ENCODE measurements around the gene GRAP2.
"Not testable (repeated sequence)": the region's sequence is repeated elsewhere in the genome, so short reads cannot be mapped to it uniquely, and the experiment has no call there.

The GRAP2 gene

GRCh38 chr22:39900306-39901227, at the start of gene GRAP2:
TSS of gene GRAP2 (plus strand) at chr22:39901084. CDS start at chr22:39947107, 46,023 bp downstream.
- no peak for DNase-seq (ENCODE audit: low spot score)

GRCh38 chr22:39851606-39852315, 49.1 kb upstream of the GRAP2 start:
- DNase-seq (ENCODE audit: low spot score): no peak

- DNase-seq (ENCODE audit: low spot score): no peak
Measured at GRCh38 chr22:39852799-39853198, 48.1 kb upstream of the GRAP2 start.

GRCh38 chr22:39856588-39856987, 44.3 kb upstream of the GRAP2 start:
- DNase-seq (ENCODE audit: low spot score): no peak

DNA sequence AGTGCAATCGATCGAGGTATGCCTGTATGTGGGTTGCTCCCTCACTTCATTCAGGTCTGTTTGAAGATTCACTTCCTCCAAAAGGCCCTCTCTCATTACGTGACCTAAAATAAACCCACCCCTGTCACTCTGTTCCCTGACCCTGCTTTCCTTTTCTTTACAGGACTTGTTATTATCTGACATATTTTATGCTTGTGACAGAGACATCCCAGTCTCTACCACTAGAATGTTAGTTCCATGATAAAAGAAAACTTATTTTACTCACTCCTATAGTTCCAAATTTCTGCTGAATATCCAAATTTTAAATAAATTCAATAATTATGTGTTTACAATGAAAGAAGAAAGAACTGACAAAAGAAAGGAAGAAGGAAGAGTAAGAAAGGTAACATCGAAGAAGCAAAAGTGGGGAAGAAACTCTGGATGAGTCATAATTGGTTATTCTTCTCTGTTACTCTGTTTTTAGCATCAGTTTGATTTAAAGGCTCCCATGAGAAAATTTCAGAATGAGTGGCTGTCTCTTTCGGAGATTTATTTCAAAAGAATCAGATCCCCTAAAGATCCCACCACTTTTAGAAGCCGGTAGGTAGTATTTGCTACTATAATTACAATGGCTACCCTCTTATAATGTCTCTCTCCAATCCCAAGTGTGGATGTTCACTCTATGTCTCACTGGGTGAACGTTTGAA, 40.8 kb upstream of the GRAP2 start:
- no peak for DNase-seq (ENCODE audit: low spot score)

GRCh38 chr22:39868741-39869140, 32.1 kb upstream of the GRAP2 start:
- no peak for DNase-seq (ENCODE audit: low spot score)

DNA sequence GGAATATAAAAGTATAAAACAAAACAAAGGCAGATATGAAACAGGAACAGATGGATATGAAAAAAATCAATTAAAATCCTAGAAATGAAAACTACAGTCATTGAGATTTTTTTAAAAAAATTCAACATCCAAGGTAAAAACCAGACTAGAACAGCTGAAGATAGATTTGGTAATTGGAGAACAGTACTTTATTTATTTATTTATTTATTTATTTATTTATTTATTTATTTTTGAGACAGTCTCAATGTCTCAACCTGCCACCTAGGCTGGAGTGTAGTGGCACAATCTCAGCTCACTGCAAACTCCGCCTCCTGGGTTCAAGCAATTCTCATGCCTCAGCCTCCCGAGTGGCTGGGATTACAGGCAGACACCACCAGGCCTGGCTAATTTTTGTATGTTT, 31.1 kb upstream of the GRAP2 start:
- not testable (repeated sequence) for DNase-seq (ENCODE audit: low spot score)

GRCh38 chr22:39871008-39871798, 29.7 kb upstream of the GRAP2 start:
- no peak for DNase-seq (ENCODE audit: low spot score)

GRCh38 chr22:39872548-39872947, 28.3 kb upstream of the GRAP2 start:
- DNase-seq (ENCODE audit: low spot score): no peak

DNA sequence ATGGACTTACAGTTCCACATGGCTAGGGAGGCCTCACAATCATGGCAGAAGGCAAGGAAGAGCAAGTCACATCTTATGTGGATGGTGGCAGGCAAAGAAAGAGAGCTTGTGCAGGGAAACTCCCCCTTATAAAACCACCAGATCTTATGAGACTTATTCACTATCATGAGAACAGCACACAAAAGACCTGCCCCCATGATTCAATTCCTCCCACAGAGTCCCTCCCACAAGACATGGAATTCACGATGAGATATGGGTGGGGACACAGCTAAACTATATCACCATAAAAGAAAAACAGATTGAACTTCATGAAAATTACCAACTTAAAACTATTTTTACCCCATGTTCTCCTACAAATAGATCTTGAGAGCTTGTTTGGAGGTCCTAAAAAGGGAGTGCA, 26.9 kb upstream of the GRAP2 start:
- no peak for DNase-seq (ENCODE audit: low spot score)

- DNase-seq (ENCODE audit: low spot score): not testable (repeated sequence)
Measured at GRCh38 chr22:39875176-39875885, 25.6 kb upstream of the GRAP2 start.

DNA sequence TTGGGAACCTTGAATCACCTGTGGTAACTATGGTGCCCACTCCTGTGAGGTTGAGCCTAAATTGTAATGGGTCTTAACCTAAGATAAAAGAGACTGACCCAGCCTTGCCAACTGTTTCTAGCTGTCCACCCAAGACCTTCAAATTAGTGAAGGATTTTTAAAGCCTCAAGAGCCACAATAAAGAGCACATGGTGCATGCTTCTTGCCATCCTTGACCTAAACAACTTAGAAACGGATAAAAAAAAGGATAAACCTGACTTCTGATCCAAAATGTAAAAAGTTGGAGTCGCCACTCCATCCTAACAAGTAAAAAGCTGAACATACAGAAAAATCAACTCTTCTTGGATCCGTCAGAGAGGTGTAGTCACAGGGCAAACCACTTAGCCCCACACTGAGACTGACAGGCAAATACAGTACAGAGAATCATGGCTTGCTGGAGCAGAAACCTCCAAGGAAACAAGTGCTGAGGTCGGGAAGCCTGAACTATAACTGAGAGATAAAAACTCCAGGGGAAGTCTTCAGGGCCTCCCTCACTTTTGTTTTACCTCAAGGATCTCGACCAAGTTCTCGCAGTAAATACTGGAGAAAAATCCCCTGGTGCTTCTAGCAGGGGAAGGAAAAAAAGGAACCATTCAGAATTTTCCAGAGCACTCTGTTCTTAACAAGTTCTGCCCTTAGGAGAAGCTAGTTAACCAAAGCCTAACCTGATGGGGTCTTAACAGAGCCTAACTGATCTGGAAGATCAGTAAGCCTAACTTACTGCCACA, 23.6 kb upstream of the GRAP2 start:
- no peak for DNase-seq (ENCODE audit: low spot score)

DNA sequence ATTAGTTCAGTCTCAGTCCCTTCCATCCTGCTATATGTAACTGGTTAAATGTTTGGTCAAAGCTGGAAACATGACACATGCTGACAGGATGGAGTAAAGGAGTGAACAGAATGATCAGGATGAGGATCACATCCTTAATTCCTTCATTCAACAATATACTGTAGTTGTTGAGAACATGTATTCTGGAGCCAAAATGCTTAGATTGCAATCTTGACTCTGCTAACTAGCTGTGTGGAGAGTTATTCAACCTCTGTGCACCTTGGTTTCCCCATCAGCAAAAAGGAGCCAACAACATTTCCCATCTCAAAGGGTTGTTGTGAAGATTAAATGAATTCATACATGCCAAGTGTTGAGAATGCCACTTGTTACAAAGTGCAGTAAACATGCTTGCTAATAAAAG, 20.2 kb upstream of the GRAP2 start:
- no peak for DNase-seq (ENCODE audit: low spot score)

- no peak for DNase-seq (ENCODE audit: low spot score)
Measured at GRCh38 chr22:39883057-39883456, 17.8 kb upstream of the GRAP2 start.

- DNase-seq (ENCODE audit: low spot score): not testable (repeated sequence)
Measured at GRCh38 chr22:39889924-39890323, 11.0 kb upstream of the GRAP2 start.

DNA sequence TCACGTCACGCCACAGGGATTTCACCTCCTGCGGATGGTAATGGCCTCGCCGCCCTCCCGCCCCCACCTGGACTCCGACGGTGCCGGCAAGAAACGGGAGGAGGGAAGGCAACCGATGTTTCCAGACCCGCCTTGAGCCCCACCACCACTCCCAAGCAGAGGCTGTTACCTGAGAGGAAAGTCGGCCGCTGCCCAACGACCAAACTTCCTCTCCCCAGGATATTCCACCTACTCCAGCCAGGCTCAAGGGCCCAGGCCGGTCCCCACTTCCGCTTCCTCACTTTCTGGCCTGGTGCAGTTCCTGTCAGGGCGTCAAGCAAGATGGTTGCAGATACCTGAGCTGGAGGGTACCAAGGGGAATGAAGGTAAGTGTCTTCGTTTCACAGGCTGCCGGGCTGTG, 7.4 kb upstream of the GRAP2 start, which contains the start of gene ENTHD1:
Gene ENTHD1, minus strand, starts transcription at position 235 of the 400 bp plus-strand sequence. CDS start 6,012 bp downstream, outside the sequence.
- no peak for DNase-seq (ENCODE audit: low spot score)

DNA sequence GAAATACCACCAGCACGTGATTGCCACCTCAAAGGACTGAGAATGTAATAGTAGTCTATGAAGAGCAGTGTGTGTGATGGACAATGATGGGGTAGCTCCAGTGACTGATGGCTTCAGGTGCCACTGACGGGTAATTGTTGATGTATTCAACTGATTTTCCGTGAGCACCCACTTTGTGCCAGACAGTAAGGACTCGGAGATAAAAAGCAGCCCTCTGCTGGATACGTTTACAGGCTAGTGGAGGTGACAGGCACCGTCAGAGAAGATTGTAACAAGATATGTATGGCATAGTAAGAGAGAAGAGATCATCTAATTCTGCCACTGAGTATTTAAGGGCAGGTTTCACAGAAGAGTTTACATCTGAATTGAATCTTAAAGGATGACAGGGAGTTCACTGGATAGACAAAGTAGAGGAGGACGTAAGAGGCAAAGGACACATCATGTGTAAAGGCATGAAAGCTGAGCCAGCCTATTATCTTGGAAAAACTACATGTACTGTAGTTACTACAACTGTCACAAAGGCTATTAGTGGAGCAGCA, 6.3 kb upstream of the GRAP2 start:
- no peak for DNase-seq (ENCODE audit: low spot score)

GRCh38 chr22:39895682-39896081, 5.2 kb upstream of the GRAP2 start:
- no peak for DNase-seq (ENCODE audit: low spot score)

- DNase-seq (ENCODE audit: low spot score): no peak
Measured at GRCh38 chr22:39896313-39896996, 4.4 kb upstream of the GRAP2 start.

Data from GM03348 (cell line).